CD4-positive, alpha-beta T cell treated with Interleukin-17A for 1 hour (primary cell): ENCODE results near the gene LMOD1.
"Not testable (repeated sequence)": the region's sequence is repeated elsewhere in the genome, so short reads cannot be mapped to it uniquely, and the experiment has no call there.

Experiments
- DNase-seq: peaks from one replicate; pipeline ENCODE4 v3.0.0-alpha.2; 2020

Gene LMOD1

GRCh38 chr1:201890806-201891450, 55.4 kb downstream of the LMOD1 start:
- DNase-seq = no peak

- no peak for DNase-seq
Measured at GRCh38 chr1:201890223-201890622, 56.1 kb downstream of the LMOD1 start.

GRCh38 chr1:201889090-201889968, 57.0 kb downstream of the LMOD1 start:
- no peak for DNase-seq

- no peak for DNase-seq
Measured at GRCh38 chr1:201888282-201889089, 57.9 kb downstream of the LMOD1 start, which contains the start of gene SHISA4. Gene SHISA4, plus strand, starts transcription at chr1:201888898. Its CDS starts 97 bp downstream, at chr1:201888995.

- no peak for DNase-seq
Measured at GRCh38 chr1:201887116-201887866, 59.1 kb downstream of the LMOD1 start.

GRCh38 chr1:201886103-201886885, 60.1 kb downstream of the LMOD1 start:
- DNase-seq = no peak

GRCh38 chr1:201885531-201886075, 60.7 kb downstream of the LMOD1 start:
- no peak for DNase-seq

GRCh38 chr1:201884425-201884824, 61.9 kb downstream of the LMOD1 start:
- no peak for DNase-seq

GRCh38 chr1:201883786-201884185, 62.6 kb downstream of the LMOD1 start:
- DNase-seq = no peak

GRCh38 chr1:201883266-201883665, 63.1 kb downstream of the LMOD1 start:
- no peak for DNase-seq

- DNase-seq = peak; percentile 34
Measured at GRCh38 chr1:201882665-201883132, 63.6 kb downstream of the LMOD1 start.

GRCh38 chr1:201881617-201882016, 64.7 kb downstream of the LMOD1 start:
- no peak for DNase-seq

- DNase-seq = no peak
Measured at GRCh38 chr1:201880928-201881571, 65.3 kb downstream of the LMOD1 start.

- DNase-seq = peak; percentile 19
Measured at GRCh38 chr1:201877877-201878401, 68.4 kb downstream of the LMOD1 start.

GRCh38 chr1:201876148-201876818, 70.1 kb downstream of the LMOD1 start:
- DNase-seq = no peak

GRCh38 chr1:201874672-201875071, 71.7 kb downstream of the LMOD1 start:
- no peak for DNase-seq

- DNase-seq = no peak
Measured at GRCh38 chr1:201870397-201870796, 76.0 kb downstream of the LMOD1 start.

GRCh38 chr1:201861448-201861847, 84.9 kb downstream of the LMOD1 start:
- DNase-seq = no peak

- no peak for DNase-seq
Measured at GRCh38 chr1:201859424-201859823, 86.9 kb downstream of the LMOD1 start.

- DNase-seq = not testable (repeated sequence)
Measured at GRCh38 chr1:201856722-201857121, 89.6 kb downstream of the LMOD1 start.
